SK-N-SH treated with all-trans-retinoic acid at 6 μM for 48 hours (cell line): Measurements from ENCODE around the gene VPS26A.

ENCODE experiments used
- ARNTL ChIP-seq: fragments of 450-650 bp; formaldehyde crosslinking; IDR thresholded peaks from 2 replicates; pipeline ENCODE4 v1.5.0; 2020; ENCODE audit warnings: low read depth, mild to moderate bottlenecking, moderate library complexity, borderline replicate concordance
- CSRNP3 ChIP-seq: fragments of 250-450 bp; sonication (Bioruptor Pico); IDR thresholded peaks from 2 replicates; pipeline ENCODE4 v1.5.1; 2021; ENCODE audit warnings: mild to moderate bottlenecking, moderate library complexity
- RARB ChIP-seq: fragments of 250-450 bp; sonication (Bioruptor Pico); IDR thresholded peaks from 2 replicates; pipeline ENCODE4 v1.8.0; 2021; ENCODE audit warnings: mild to moderate bottlenecking, moderate library complexity
- ZC3H10 ChIP-seq: fragments of 250-450 bp; sonication (Bioruptor Pico); IDR thresholded peaks from 2 replicates; pipeline ENCODE4 v1.5.1; 2021; ENCODE audit warnings: mild to moderate bottlenecking, moderate library complexity

- TF ChIP-seq ZC3H10 (no peak), RARB (no peak), CSRNP3 (no peak), ARNTL (CRISPR knock-in tag) (no peak)
Observed at GRCh38 chr10:69176823-69177222, 52.8 kb downstream of the VPS26A start.
